Adrenal gland (tissue), 12 donors: ENCODE results near the gene AMPH. TPM values are rescaled to one million over a fixed set of nuclear protein-coding genes. Genes with fewer than 3 reads are reported as not detected.

ENCODE experiments used
- DNase-seq, 7 donors: peaks; one replicate each; pipeline ENCODE4 v3.0.0-alpha.2; 2019 to 2020
- H3K27ac ChIP-seq, 5 donors: fragments of 200-600 bp; sonication (generic) in 4 of 5; 1 replicate in 3 of 5; 2 replicates in 2 of 5; pipeline versions ENCODE4 v1.5.1 to v1.8.0; 2016 to 2020; ENCODE audit warnings: mild to moderate bottlenecking in 1 of 5
- H3K27me3 ChIP-seq: fragments of 200-600 bp; 2 replicates; pipeline ENCODE4 v1.8.0; 2021
- H3K36me3 ChIP-seq, 2 donors: fragments of 200-600 bp; replicated peaks in 1 of 2; 1 replicate in 1 of 2; 2 replicates in 1 of 2; pipeline versions ENCODE4 v1.5.1 to v1.8.0; 2018 to 2022
- H3K4me1 ChIP-seq, 2 donors: fragments of 200-600 bp; replicated peaks in 1 of 2; 1 replicate in 1 of 2; 2 replicates in 1 of 2; pipeline versions ENCODE4 v1.5.1 to v1.8.0; 2018 to 2021
- H3K4me3 ChIP-seq, 4 donors: fragments of 200-600 bp; sonication (generic) in 3 of 4; one replicate each; pipeline ENCODE4 v1.5.1; 2016 to 2018
- H3K9me3 ChIP-seq, 3 donors: fragments of 200-600 bp; sonication (generic) in 1 of 3; replicated peaks in 1 of 3; 1 replicate in 2 of 3; 2 replicates in 1 of 3; pipeline versions ENCODE4 v1.5.1 to v1.8.0; 2016 to 2021
- POLR2A ChIP-seq, 2 donors: fragments of 450-650 bp; IDR thresholded peaks; one replicate each; pipeline ENCODE4 v1.6.1; 2017; ENCODE audit warnings: antibody characterized with exemption in 2 of 2, mild to moderate bottlenecking in 2 of 2, moderate library complexity in 1 of 2
- WGBS, 4 donors: extraction: QIAGEN DNeasy Blood & Tissue Kit in 2 of 4; methylation state at CpG; one replicate each; pipeline versions ENCODE4 v1.1.5 to v1.1.7; 2013 to 2017; 5-methylcytosine and 5-hydroxymethylcytosine counted together
- intact Hi-C, 2 donors: fragments of 100-400 bp; cut with DNase I; formaldehyde crosslinking; loops; one replicate each; pipeline versions ENCODE4 v1.14.1 to v1.15.0; 2022 to 2023
- polyA plus RNA-seq, 3 donors: library from polyadenylated mRNA; stranded (reverse); fragments of 200-250 nt in 2 of 3; fragments of 350-450 nt in 1 of 3; fragmentation: Illumina TruSeq in 1 of 3; extraction: RNeasy Lipid Tissue Mini Kit (QIAGEN cat#74804) in 1 of 3; gene quantifications; one replicate each; pipeline ENCODE4 v1.2.3, GENCODE V29; 2013 to 2014
- total RNA-seq, 9 donors: library from RNA; depleted of rRNA in 4 of 9; stranded (reverse); fragments of >200 nt in 4 of 9; fragments of 120-200 nt in 1 of 9; fragmentation: NEBNext Ultra II Directional in 1 of 9; extraction: Animal tissue kit (Norgen Biotek cat#: 25700) in 1 of 9; gene quantifications; one replicate each; pipeline versions ENCODE4 v1.1.0 to v1.2.4, GENCODE V29; 2013 to 2023
- TF ChIP-seq, protein P1 (sequence below), 6 experiments: fragments of 450-650 bp in 4 of 6; fragments of 200-600 bp in 2 of 6; sonication (generic) in 1 of 6; IDR thresholded peaks; 1 replicate in 5 of 6; 2 replicates in 1 of 6; pipeline versions ENCODE4 v1.5.1 to v1.8.0; 2016 to 2021; ENCODE audit warnings: antibody characterized with exemption in 6 of 6, mild to moderate bottlenecking in 2 of 6, moderate library complexity in 1 of 6
- donor health status: healthy with polysubstance abuse.
- donor health status: Bipolar disorder and iron deficiency.
- donor health status: DM: yes; HTN: yes; CAD: no.
- donor health status: DM: no; HTN: no; CAD: no.
- donor health status: DM: no; HTN: no; CAD: no.
- donor health status: DM: yes; HTN: yes; CAD: no.

The AMPH gene
- total and polyA plus RNA-seq, 12 donors, result 0.18 to 4.4 (median 1.1) TPM; not detected in 1

DNA sequence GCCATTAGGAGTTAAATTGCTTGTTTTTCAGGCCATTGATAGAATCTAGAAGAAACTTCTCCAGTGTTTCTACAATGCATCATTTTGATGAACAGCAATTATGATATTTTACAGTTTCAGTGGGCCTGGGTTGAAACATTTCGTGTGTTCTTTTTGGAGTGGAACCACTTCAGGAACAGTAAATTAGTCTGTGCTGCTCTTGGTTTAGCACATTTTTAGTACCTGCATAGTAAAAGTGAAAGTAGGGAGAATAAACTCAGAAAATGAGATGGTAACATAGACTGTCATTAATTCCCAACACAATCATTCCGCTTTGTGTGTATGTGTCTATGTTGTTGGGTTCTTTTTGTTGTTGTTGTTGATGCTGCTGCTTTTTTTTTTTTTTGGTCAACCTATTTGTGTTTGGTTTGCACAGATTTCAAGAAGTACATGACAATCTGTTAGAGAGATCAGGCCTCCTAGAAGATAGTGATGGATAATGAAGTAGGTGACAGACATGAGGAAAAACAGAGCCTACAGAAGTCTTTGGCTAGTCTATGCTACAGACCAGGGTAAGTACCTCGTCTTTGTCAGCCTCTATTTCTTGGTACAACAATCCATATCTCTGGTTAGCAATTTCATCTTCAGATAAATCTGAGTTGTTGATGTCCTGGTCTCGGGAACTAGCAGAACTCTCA lies 203.8 kb downstream of the AMPH start:
- no peaks in the 10 kb centered on the region for H3K9me3 ChIP-seq
- TF ChIP-seq, protein P1, sequence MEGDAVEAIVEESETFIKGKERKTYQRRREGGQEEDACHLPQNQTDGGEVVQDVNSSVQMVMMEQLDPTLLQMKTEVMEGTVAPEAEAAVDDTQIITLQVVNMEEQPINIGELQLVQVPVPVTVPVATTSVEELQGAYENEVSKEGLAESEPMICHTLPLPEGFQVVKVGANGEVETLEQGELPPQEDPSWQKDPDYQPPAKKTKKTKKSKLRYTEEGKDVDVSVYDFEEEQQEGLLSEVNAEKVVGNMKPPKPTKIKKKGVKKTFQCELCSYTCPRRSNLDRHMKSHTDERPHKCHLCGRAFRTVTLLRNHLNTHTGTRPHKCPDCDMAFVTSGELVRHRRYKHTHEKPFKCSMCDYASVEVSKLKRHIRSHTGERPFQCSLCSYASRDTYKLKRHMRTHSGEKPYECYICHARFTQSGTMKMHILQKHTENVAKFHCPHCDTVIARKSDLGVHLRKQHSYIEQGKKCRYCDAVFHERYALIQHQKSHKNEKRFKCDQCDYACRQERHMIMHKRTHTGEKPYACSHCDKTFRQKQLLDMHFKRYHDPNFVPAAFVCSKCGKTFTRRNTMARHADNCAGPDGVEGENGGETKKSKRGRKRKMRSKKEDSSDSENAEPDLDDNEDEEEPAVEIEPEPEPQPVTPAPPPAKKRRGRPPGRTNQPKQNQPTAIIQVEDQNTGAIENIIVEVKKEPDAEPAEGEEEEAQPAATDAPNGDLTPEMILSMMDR (IDR thresholded peaks at IDR 0.05), result no peak
- H3K27ac ChIP-seq, result no peak overlapping the region
- H3K4me1 ChIP-seq, result no peaks in the 10 kb centered on the region
- intact Hi-C loops, result no loop called here
- WGBS, 4 donors, result 53 to 70% (median 55%) methylated on average over 4 of the region's 4 CpGs
- H3K36me3 ChIP-seq, result no peaks in the 10 kb centered on the region
- no peak for DNase-seq
- H3K4me3 ChIP-seq, result no peak overlapping the region
- no peaks in the 10 kb centered on the region for H3K27me3 ChIP-seq

DNA sequence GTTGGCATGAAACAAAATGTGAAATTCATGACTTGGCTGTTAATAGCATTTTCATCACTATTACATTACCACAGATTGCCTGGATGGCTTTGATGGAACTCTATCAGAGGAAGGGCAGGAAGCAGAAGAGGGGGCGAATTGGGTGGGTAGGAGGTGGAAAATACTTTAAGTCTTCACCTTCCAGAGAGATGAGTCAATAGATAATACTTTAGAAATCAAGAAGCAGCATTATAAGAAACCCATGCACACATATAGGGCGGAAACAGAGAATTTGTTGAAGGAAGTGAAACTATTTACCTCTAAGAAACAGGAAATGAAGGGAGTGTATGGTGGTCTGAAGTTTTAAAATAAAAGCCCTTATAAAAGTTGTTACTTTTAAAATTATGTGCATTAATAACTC lies 205.7 kb downstream of the AMPH start:
- 64 to 85% (median 75%) methylated on average over 2 of the region's 2 CpGs for WGBS, 4 donors
- no peak for DNase-seq
- no peaks in the 10 kb centered on the region for H3K27me3 ChIP-seq
- H3K36me3 ChIP-seq, result no peaks in the 10 kb centered on the region
- TF ChIP-seq, protein P1 (IDR thresholded peaks at IDR 0.05), result no peak
- no peak for TF ChIP-seq POLR2A (IDR thresholded peaks at IDR 0.05)
- H3K4me3 ChIP-seq, result no peak overlapping the region
- H3K4me1 ChIP-seq, result no peaks in the 10 kb centered on the region
- no peaks in the 10 kb centered on the region for H3K9me3 ChIP-seq
- intact Hi-C loops, result no loop called here
- H3K27ac ChIP-seq, result no peak overlapping the region

DNA sequence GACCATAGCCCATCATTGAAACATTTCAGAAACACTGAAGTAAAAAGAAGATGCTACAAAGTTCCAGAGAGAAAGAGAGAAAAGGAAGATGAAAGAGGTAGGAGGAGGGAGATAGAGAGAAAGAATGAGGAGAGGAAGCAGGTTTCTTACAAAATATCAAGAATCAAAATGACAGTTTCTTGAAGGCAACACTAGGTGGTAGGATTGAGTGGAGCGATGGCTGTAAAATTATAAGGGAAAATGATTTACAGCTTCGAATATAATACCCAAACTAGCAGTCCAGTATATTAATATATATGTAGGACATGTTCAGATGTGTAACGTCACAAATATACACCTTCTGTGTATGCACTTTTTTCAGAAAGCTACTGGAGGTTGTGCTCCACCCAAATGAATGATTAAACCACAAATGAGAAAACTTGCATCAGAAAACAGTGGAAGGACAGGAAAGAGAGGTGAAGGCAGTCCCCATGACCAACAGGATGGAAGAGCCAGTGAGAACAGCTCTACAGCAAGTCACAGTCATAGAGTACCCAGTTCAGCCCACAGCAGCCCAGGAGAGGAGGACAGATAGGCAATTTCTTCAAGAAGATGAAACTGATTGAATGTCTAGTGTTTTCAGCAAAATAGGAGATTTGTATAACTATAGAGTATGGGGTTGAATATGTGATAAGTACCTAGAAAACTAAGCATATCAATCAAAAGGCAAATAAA lies 206.3 kb downstream of the AMPH start:
- TF ChIP-seq, protein P1 (IDR thresholded peaks at IDR 0.05), result no peak
- TF ChIP-seq POLR2A (IDR thresholded peaks at IDR 0.05), result no peak
- intact Hi-C loops, result no loop called here
- no peaks in the 10 kb centered on the region for H3K36me3 ChIP-seq
- no peak for DNase-seq
- H3K9me3 ChIP-seq, result no peaks in the 10 kb centered on the region
- H3K27ac ChIP-seq, result no peak overlapping the region
- no peaks in the 10 kb centered on the region for H3K27me3 ChIP-seq
- no peaks in the 10 kb centered on the region for H3K4me1 ChIP-seq
- no peak overlapping the region for H3K4me3 ChIP-seq
- WGBS, 4 donors, result 75 to 88% (median 84%) methylated on average over 3 of the region's 3 CpGs

DNA sequence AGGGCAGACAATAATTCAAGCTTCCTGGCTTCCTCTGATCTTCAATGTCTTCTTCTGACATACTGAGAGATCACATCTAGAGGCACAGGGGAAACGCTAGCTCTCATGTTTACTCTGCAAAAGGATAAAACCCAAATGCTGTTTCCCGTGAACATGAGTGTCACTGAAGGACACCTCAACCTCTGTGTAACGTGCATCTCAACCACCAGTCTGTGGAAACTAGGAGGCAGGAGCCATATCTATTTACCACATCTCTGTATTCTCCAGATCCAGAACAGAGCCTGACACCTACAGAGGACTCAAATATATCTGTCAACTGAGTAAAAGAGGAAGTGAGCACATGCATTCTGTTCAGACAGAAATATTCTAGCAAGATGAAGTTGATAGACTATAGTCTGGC lies 217.4 kb downstream of the AMPH start:
- TF ChIP-seq, protein P1 (IDR thresholded peaks at IDR 0.05), result no peak
- no peak for TF ChIP-seq POLR2A (IDR thresholded peaks at IDR 0.05)
- WGBS, 4 donors, result 61 to 88% (median 76%) methylated on average over 3 of the region's 3 CpGs
- intact Hi-C loops, result no loop called here

More for the DNA sequence above, 217.4 kb downstream of the AMPH start:
- DNase-seq, result no peak
- Histone ChIP-seq H3K36me3 (no peaks in the 10 kb centered on the region), H3K9me3 (no peaks in the 10 kb centered on the region), H3K27me3 (no peaks in the 10 kb centered on the region), H3K4me1 (no peaks in the 10 kb centered on the region), H3K27ac (no peak overlapping the region), H3K4me3 (no peak overlapping the region)
